GM12892 (cell line): ENCODE measurements around the gene CCDC15.

Source experiments
- POLR2A ChIP-seq: IDR thresholded peaks from 2 replicates; pipeline ENCODE4 v1.6.1; 2011; ENCODE audit warnings: low read depth, low read length, control low read depth
- TAF1 ChIP-seq: IDR thresholded peaks from 2 replicates; pipeline ENCODE4 v1.6.1; 2011; ENCODE audit warnings: low read depth, mild to moderate bottlenecking, control low read depth, low read length, borderline replicate concordance

DNA sequence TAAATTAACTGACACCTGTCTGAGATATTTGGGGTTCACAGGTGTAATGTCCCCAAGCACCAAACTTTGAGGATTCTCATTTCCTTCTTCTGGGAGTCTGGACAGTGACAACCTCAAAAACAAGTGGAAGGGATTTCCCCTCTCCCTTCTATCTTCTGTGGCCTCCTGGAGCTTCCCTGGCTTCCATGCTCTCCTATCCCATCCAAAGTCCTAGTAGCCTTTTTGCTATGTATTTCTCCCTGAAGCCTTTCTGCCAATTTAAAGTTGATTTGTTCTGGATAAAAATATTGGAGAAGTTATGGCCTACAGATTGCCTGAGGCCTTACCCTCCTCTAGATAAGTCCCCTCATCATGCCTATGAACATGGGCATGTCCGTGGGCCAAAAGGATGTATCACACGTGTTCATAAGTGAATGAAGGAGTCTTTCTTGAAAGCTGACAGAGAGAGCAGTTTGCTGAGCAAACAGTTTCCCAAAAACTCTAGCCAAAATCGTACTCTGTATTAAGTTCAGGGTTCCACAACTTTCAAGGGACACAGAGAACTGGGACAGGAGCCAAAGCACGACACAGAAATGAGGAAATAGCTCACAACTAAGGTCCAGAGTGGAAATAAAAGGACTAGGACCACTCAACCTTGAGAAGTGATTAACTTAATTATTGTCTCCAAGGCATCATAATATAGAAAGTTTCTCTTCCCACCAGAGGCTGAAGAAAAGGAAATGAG lies 24.9 kb upstream of the CCDC15 start:
- TF ChIP-seq TAF1 (no peak), POLR2A (no peak)
